HepG2 (cell line): Measurements from ENCODE around the gene RSRC2. TPM values are rescaled to one million over a fixed set of nuclear protein-coding genes. Genes with fewer than 3 reads are reported as not detected.

Experiments
- ARID2 ChIP-seq: sonication (generic); formaldehyde crosslinking; IDR thresholded peaks from 2 replicates; pipeline ENCODE4 v1.8.1; 2022; ENCODE audit warnings: mild to moderate bottlenecking, missing genetic modification reagents, borderline replicate concordance
- DR1 ChIP-seq: sonication (generic); formaldehyde crosslinking; IDR thresholded peaks from 2 replicates; pipeline ENCODE4 v1.8.0; 2021; ENCODE audit warnings: mild to moderate bottlenecking, missing genetic modification reagents, inconsistent platforms
- GZF1 ChIP-seq: sonication (generic); formaldehyde crosslinking; IDR thresholded peaks from 2 replicates; pipeline ENCODE4 v1.5.1; 2020; ENCODE audit warnings: mild to moderate bottlenecking, missing genetic modification reagents
- KMT2A ChIP-seq: sonication (generic); formaldehyde crosslinking; IDR thresholded peaks from 2 replicates; pipeline ENCODE4 v1.4.0; 2020; ENCODE audit warnings: missing genetic modification reagents
- NRL ChIP-seq: sonication (generic); formaldehyde crosslinking; IDR thresholded peaks from 2 replicates; pipeline ENCODE4 v1.5.0; 2020; ENCODE audit warnings: missing genetic modification reagents, mild to moderate bottlenecking, moderate library complexity, borderline replicate concordance
- PHF20 ChIP-seq: sonication (generic); formaldehyde crosslinking; IDR thresholded peaks from 2 replicates; pipeline ENCODE4 v1.5.0; 2020; ENCODE audit warnings: mild to moderate bottlenecking, missing genetic modification reagents
- PITX1 ChIP-seq: sonication (generic); formaldehyde crosslinking; IDR thresholded peaks from 2 replicates; pipeline ENCODE4 v1.5.1; 2020; ENCODE audit warnings: mild to moderate bottlenecking, missing genetic modification reagents
- PPARG ChIP-seq: conservative IDR thresholded peaks from 2 replicates; pipeline ENCODE4 v1.6.1; 2016; ENCODE audit warnings: missing biosample characterization, missing genetic modification reagents
- RFX1 ChIP-seq: fragments of 450-650 bp; IDR thresholded peaks from 2 replicates; pipeline ENCODE4 v1.6.1; 2017
- ZNF282 ChIP-seq: fragments of 450-650 bp; IDR thresholded peaks from 2 replicates; pipeline ENCODE4 v1.6.1; 2018; ENCODE audit not compliant: partially characterized antibody
- ZNF703 ChIP-seq: sonication (generic); formaldehyde crosslinking; IDR thresholded peaks from 2 replicates; pipeline ENCODE4 v1.5.1; 2020; ENCODE audit warnings: missing genetic modification reagents, mild to moderate bottlenecking, moderate library complexity, borderline replicate concordance
- ZNF792 ChIP-seq: IDR thresholded peaks from 2 replicates; pipeline ENCODE4 v1.6.1; 2016
- polyA plus RNA-seq, 8 experiments: library from polyadenylated mRNA; depleted of rRNA in 3 of 8; stranded (reverse) in 7 of 8; unstranded in 1 of 8; fragments of >200 nt; fragmentation: Illumina TruSeq in 4 of 8; extraction: Trizol in 4 of 8; gene quantifications; 2 replicates each; pipeline versions ENCODE4 v1.2.1 to v1.2.3, GENCODE V29; 2011 to 2016; ENCODE audit warnings: low read depth in 4 of 8, missing spikeins in 1 of 8, mixed read lengths in 1 of 8; ENCODE audit not compliant: insufficient read depth in 1 of 8
- total RNA-seq, 5 experiments: library from RNA; depleted of rRNA; stranded (reverse); fragments of >200 nt; fragmentation: Illumina TruSeq; extraction: Trizol; gene quantifications; 2 replicates each; pipeline ENCODE4 v1.2.3, GENCODE V29; 2016; ENCODE audit warnings: low read depth in 1 of 5
- TF ChIP-seq, protein P1 (sequence below): sonication (generic); formaldehyde crosslinking; IDR thresholded peaks from 2 replicates; pipeline ENCODE4 v1.4.0; 2020; ENCODE audit warnings: missing genetic modification reagents, borderline replicate concordance
- TF ChIP-seq, protein P2 (sequence below): sonication (generic); formaldehyde crosslinking; conservative IDR thresholded peaks from 2 replicates; pipeline ENCODE4 v1.8.0; 2022; ENCODE audit warnings: low read depth, missing genetic modification reagents
- TF ChIP-seq, protein P3 (sequence below): sonication (generic); formaldehyde crosslinking; IDR thresholded peaks from 2 replicates; pipeline ENCODE4 v1.4.0; 2020; ENCODE audit warnings: missing genetic modification reagents, low read depth, mild to moderate bottlenecking, borderline replicate concordance
- TF ChIP-seq, protein P4 (sequence below): sonication (generic); formaldehyde crosslinking; conservative IDR thresholded peaks from 2 replicates; pipeline ENCODE4 v1.4.0; 2020; ENCODE audit warnings: missing genetic modification reagents
- TF ChIP-seq, protein P5 (sequence below): sonication (generic); formaldehyde crosslinking; IDR thresholded peaks from 2 replicates; pipeline ENCODE4 v1.9.0; 2021; ENCODE audit warnings: missing genetic modification reagents, borderline replicate concordance
- TF ChIP-seq, protein P6 (sequence below): IDR thresholded peaks from 2 replicates; pipeline ENCODE4 v1.6.1; 2016; ENCODE audit warnings: low read depth, borderline replicate concordance

The RSRC2 gene
- total and polyA plus RNA-seq, 2 of the 13 experiments (the other 11 are each of a cell fraction or from before 2014, with no cell fraction given) = 31.4 to 77.8 TPM

DNA sequence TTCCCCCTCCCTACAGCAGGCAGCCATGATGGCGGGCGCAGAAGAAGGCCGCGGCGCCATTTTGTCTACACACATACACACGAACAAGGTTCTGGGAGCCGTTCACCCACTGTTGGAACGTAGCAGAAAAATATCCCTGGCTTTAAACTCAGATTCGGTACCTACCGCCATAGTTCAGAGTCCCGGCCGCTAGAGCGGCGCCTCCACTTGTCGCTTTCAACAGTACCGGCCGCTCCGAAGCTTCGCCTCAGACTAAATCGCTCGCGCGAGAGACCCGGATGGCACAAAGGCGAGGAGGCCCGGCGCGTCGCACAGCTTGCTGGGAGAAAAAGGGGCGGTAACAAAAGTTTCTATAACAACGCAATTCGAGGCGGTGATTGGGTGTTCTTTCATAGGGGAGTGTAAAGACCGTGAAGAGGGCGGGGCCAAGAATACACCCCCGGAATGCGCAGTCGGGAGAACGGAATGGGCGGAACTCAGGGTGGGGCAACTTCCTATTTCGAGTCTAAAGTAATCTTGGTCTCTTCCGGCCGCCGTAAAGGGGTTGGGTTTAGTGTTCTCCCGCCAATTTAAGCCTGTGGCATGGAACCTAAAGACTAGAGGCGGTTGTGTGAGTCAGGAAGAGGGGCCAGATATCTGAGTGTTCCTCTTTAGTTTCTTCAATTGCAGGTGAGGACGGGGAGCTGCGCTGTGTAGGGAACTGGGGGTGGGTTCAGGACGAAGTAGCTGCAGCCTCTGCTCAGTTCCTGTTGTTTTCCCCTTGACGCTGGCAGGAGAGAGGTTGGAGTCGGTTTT, at the start of gene RSRC2, which contains the start of gene KNTC1 (continued):
- TF ChIP-seq, protein P1, sequence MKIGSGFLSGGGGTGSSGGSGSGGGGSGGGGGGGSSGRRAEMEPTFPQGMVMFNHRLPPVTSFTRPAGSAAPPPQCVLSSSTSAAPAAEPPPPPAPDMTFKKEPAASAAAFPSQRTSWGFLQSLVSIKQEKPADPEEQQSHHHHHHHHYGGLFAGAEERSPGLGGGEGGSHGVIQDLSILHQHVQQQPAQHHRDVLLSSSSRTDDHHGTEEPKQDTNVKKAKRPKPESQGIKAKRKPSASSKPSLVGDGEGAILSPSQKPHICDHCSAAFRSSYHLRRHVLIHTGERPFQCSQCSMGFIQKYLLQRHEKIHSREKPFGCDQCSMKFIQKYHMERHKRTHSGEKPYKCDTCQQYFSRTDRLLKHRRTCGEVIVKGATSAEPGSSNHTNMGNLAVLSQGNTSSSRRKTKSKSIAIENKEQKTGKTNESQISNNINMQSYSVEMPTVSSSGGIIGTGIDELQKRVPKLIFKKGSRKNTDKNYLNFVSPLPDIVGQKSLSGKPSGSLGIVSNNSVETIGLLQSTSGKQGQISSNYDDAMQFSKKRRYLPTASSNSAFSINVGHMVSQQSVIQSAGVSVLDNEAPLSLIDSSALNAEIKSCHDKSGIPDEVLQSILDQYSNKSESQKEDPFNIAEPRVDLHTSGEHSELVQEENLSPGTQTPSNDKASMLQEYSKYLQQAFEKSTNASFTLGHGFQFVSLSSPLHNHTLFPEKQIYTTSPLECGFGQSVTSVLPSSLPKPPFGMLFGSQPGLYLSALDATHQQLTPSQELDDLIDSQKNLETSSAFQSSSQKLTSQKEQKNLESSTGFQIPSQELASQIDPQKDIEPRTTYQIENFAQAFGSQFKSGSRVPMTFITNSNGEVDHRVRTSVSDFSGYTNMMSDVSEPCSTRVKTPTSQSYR = peak; percentile 82
- TF ChIP-seq, protein P2, sequence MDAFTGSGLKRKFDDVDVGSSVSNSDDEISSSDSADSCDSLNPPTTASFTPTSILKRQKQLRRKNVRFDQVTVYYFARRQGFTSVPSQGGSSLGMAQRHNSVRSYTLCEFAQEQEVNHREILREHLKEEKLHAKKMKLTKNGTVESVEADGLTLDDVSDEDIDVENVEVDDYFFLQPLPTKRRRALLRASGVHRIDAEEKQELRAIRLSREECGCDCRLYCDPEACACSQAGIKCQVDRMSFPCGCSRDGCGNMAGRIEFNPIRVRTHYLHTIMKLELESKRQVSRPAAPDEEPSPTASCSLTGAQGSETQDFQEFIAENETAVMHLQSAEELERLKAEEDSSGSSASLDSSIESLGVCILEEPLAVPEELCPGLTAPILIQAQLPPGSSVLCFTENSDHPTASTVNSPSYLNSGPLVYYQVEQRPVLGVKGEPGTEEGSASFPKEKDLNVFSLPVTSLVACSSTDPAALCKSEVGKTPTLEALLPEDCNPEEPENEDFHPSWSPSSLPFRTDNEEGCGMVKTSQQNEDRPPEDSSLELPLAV = no peak
- TF ChIP-seq PHF20 (CRISPR knock-in tag) (peak; percentile 89), KMT2A (CRISPR knock-in tag) (peak; percentile 85), ZNF792 (CRISPR knock-in tag) (peak; percentile 53; the same call in 1 of the 2 replicates), GZF1 (CRISPR knock-in tag) (0 out of 2 replicates have a peak, but pooled peaks have one; percentile 39), ZNF282 (no peak), PITX1 (CRISPR knock-in tag) (peak; percentile 87; the same call in 1 of the 2 replicates), ZNF703 (CRISPR knock-in tag) (no peak), DR1 (peak; percentile 93), ARID2 (0 out of 2 replicates have a peak, but pooled peaks have one; percentile 59), NRL (CRISPR knock-in tag) (no peak), RFX1 (peak; percentile 84), PPARG (CRISPR knock-in tag) (no peak)
- TF ChIP-seq, protein P3, sequence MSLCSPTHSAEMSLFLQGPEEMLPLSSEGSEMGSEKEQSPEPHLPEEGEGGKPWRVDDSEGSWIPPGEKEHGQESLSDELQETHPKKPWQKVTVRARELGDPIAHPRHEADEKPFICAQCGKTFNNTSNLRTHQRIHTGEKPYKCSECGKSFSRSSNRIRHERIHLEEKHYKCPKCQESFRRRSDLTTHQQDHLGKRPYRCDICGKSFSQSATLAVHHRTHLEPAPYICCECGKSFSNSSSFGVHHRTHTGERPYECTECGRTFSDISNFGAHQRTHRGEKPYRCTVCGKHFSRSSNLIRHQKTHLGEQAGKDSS = 0 out of 2 replicates have a peak, but pooled peaks have one; percentile 49
- TF ChIP-seq, protein P4, sequence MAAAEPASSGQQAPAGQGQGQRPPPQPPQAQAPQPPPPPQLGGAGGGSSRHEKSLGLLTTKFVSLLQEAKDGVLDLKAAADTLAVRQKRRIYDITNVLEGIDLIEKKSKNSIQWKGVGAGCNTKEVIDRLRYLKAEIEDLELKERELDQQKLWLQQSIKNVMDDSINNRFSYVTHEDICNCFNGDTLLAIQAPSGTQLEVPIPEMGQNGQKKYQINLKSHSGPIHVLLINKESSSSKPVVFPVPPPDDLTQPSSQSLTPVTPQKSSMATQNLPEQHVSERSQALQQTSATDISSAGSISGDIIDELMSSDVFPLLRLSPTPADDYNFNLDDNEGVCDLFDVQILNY (CRISPR knock-in tag) = peak; percentile 71; the same call in 1 of the 2 replicates
- TF ChIP-seq, protein P5, sequence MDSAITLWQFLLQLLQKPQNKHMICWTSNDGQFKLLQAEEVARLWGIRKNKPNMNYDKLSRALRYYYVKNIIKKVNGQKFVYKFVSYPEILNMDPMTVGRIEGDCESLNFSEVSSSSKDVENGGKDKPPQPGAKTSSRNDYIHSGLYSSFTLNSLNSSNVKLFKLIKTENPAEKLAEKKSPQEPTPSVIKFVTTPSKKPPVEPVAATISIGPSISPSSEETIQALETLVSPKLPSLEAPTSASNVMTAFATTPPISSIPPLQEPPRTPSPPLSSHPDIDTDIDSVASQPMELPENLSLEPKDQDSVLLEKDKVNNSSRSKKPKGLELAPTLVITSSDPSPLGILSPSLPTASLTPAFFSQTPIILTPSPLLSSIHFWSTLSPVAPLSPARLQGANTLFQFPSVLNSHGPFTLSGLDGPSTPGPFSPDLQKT (CRISPR knock-in tag) = no peak
- TF ChIP-seq, protein P6, sequence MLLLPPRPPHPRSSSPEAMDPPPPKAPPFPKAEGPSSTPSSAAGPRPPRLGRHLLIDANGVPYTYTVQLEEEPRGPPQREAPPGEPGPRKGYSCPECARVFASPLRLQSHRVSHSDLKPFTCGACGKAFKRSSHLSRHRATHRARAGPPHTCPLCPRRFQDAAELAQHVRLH = peak; percentile 55; the same call in 1 of the 2 replicates
